Hematopoietic multipotent progenitor cell treated with erythropoietin and hydrocortisone succinate and interleukin-3 and kit ligand, for 4 days (in vitro differentiated cells): ENCODE data around the gene FAF2.
"Not testable (repeated sequence)": the region's sequence is repeated elsewhere in the genome, so short reads cannot be mapped to it uniquely, and the experiment has no call there.

ENCODE experiments used
- DNase-seq: peaks from one replicate; pipeline ENCODE4 v3.0.0-alpha.2; 2015

The FAF2 gene

DNA sequence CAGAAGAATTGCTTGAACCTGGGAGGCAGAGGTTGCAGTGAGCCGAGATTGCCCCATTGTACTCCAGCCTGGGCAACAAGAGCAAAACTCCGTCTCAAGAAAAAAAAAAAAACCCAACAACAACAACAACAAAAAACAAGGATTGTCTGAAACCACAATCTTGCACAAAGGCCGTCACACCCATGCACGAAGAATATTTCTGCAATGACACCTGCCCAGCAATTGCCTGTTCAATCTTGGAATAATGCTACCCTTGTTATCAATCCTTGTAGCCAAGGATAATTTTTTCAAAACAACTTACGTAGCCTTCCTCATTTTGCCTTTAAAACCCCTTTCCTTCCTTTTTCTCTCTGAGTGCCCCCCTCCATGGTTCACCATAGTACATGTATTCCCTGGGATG lies 28.1 kb upstream of the FAF2 start:
- DNase-seq = no peak

- DNase-seq = no peak
Measured at GRCh38 chr5:176420972-176421544, 27.1 kb upstream of the FAF2 start.

DNA sequence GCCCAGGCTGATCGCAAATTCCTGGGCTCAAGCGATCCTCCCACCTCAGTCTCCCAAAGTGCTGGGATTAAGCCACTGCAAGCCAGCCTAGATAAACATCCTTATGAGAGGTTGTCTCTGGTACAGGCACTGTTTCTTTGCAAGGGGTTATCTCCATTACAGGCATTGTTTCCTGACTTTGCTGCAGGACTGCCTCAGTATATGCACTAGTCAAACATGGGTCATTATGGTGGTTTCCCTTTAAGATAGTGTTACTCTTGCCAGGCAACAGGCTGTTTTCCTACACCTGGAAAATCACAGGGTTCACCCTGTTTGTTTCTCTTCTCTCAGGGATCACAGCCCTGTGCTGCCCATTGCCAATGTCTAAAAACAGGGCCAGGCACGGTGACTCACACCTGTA lies 24.0 kb upstream of the FAF2 start:
- no peak for DNase-seq

DNA sequence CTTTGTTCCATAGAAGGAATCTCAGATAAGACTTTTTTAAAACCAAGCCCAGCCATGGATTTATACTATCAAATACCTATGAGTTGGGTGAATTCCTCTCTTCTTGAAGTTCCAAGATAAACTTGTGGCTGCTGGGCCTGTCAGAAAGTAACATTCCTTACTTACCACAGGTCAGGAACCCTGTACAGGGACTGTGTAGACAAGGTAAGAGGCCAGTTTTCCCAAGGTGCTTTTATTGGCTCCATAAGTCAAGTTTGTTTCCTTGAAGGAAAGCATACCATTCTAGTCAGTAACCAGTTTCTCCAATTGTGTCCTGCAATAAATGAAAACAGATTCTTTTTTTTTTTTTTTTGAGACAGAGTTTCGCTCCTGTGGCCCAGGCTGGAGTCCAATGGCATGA lies 23.0 kb upstream of the FAF2 start:
- DNase-seq = no peak

GRCh38 chr5:176425791-176426190 lies 22.4 kb upstream of the FAF2 start:
- no peak for DNase-seq

GRCh38 chr5:176426876-176427275 lies 21.3 kb upstream of the FAF2 start:
- DNase-seq = no peak

GRCh38 chr5:176427971-176428370 lies 20.2 kb upstream of the FAF2 start:
- no peak for DNase-seq

DNA sequence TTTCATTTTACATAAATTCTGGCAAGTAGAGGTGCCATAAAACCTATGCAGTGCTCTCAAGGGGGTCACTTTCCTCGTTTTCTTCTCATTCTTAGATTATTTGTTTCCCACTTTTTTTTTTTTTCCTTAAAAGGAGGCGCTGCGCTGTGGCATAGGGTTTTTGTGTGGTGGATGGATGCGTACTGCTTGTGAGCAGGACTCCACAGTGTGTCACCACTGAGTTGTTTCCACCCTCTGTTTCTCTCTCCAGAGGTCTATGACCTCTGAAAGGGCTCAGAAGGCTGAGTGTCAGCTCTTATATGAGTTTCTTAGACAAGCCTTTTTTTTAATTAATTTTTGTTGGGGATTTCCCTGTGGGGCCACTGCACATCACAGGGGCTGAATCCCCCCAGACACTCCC lies 18.2 kb upstream of the FAF2 start:
- peak; percentile 34 for DNase-seq

DNA sequence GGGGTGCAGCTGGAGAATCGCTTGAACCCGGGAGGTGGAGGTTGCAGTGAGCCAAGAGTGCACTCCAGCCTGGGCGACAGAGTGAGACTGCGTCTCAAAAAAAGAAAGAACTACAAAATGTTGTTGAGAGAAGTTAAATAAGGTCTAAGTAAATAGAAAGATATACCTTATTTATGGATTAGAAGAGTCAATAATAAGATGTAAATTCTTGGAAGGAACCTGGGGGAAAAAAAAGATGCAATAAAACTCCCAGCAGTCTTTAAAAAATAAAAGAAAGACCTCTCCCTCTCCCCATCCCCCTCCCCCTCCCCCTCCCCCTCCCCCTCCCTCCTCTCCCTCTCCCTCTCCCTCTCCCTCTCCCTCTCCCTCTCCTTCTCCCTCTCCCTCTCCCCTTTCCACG lies 15.5 kb upstream of the FAF2 start:
- DNase-seq = no peak

- DNase-seq = peak; percentile 70
Measured at GRCh38 chr5:176436656-176437055, 11.5 kb upstream of the FAF2 start.

DNA sequence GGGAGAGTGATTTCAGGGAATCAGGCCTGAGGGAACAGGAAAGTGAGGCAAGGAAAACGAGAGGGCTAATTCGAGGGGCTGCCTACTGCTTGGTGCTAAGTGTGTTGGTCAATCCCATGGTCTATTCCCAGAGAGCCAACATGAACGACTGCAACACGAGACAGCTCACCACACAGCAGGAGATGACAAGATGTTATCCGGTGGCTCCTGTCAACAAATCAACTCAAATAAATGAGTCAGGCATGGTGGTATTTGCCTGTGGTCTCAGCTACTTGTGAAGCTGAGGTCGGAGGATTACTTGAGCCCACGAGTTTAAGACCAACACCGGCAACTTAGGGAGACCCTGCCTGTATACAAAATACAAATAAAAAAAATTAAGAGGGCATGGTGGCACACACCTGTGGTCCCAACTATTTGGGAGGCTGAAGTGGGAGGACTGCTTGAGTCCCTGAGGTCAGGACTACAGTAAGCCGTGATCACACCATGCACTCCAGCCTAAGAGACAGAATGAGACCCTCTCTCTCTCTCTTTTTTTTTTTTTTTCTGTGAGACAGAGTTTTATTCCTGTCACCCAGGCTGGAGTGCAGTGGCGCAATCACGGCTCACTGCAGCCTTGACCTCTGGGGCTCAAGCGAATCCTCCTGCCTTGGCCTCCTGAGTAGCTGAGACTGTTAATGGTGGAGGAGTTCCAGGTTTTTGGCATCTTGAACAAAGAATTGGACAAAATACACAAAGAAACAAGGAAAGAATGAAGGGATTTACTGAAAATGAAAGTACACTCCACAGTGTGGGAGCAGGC lies 9.0 kb upstream of the FAF2 start:
- peak; percentile 30 for DNase-seq

DNA sequence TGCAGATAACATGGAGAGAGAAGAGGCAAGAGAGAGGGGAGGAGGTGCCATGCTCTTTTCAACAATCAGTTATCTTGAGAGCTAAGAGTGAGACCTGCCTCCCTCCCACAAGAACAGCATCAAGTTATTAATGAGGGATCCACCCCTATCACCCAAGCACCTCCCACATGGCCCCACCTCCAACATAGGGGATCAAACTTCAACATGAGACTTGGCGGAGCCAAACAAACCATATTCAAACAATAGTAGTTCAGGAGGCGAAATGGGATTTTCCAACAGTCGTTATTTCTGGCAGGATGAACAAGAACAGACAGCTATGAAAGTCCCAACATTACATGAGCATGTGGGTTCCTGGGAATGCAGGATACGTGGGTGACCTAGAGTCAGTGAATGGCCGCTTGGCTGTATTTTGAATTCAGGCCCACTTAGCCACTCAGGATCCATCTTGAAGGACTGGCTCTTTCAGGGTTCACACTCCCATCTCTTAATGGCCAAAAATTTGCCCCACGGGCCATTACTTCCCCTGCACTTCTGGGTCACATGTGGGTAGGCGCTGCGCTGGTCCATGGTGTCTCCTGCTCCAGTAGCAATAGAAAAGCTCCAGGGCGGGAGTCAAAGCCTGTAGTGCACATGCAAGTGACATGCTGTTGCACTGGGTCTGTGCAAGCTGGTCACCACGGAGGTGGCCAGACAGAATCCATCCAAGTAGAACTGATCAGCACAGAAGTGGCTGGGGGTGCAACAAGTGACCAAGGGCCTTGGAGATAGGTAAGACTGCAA lies 7.1 kb upstream of the FAF2 start:
- peak; percentile 43 for DNase-seq

DNA sequence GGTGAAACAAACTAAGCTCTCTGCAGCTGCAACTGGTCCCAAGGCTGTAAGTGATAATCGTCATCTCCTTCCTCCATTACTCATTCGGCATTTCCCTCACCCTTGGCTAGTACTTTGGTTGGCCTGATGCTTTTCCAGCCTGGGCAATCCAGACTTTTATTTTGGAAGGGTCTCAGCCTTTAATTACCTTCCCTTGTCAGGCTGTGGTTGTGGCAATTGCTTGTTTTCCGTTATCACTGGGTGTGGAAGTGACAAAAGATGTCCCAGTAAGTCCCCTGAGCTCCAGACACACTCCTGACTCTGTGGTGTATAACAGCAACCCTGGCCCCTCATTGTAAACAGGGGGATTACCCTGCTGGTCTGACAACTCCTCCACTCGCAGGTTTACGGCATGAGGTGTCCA lies 6.3 kb upstream of the FAF2 start:
- peak; percentile 58 for DNase-seq

DNA sequence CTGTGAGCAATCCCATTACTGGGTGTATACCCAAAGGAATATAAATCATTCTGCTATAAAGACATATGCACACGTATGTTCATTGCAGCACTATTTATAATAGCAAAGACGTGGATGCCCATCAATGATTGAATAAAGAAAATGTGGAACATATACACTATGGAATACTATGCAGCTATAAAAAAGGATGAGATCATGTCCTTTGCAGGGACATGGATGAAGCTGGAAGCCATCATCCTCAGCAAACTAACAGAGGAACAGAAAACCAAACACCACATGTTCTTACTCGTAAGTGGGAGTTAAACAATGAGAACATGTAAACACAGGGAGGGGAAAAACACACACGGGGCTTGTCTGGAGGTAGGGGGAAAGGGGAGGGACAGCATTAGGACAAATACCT lies 5.3 kb upstream of the FAF2 start:
- DNase-seq = not testable (repeated sequence)

DNA sequence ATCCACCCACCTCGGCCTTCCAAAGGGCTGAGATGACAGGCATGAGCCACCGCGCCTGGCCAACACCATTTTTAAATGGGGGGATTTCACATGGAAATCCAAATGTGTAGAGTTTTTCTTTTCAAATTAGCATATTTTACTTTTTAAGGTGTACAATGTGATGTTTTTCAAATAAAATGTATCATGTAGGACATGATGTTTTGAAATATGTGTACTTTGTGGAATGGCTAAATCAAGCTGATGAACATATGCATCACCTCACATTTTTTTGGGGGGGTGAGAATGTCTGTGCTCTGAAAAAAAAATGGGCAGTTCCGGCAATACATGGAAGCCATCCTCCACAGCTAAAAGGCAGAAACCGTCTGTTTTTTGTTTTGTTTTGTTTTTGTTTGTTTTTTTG lies 3.4 kb upstream of the FAF2 start:
- no peak for DNase-seq

- peak; percentile 17 for DNase-seq
Measured at GRCh38 chr5:176446028-176446665, 2.0 kb upstream of the FAF2 start.

- peak; percentile 66 for DNase-seq
Measured at GRCh38 chr5:176446884-176447590, 1.1 kb upstream of the FAF2 start.

GRCh38 chr5:176447591-176447977 lies 601 bp upstream of the FAF2 start:
- no peak for DNase-seq

DNA sequence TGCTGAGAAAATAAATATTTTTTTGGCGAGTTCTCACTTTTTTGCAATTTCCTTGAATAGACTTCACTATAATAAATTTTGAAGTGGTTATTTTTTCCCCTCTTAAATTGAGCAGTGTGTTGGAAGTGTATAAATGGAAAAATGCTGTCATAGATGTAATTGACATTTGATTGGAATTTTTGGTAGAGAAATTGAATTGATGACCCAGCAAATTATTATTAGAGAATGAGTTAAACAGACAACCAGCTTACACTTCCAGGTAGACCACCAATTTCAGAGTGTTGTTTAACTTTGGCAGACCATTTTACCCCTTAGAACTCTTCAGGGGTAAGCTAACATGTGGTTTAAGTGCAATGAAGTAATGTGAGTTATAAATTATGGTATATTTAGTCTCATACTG lies 1.9 kb downstream of the FAF2 start:
- no peak for DNase-seq

GRCh38 chr5:176454724-176455394 lies 6.7 kb downstream of the FAF2 start:
- DNase-seq = no peak

GRCh38 chr5:176458904-176459561 lies 10.8 kb downstream of the FAF2 start:
- no peak for DNase-seq

- no peak for DNase-seq
Measured at GRCh38 chr5:176461349-176461748, 13.2 kb downstream of the FAF2 start.
